MCF 10A (cell line): Measurements from ENCODE around the gene MTMR4. TPM values are rescaled to one million over a fixed set of nuclear protein-coding genes. Genes with fewer than 3 reads are reported as not detected.

Experiments
- BruUV-seq: library from RNA; stranded (reverse); fragments of 400-500 nt; replicated peaks from 2 replicates; lab custom pipeline; 2021; lab: Mats Ljungman, UMichigan
- CTCF ChIA-PET: fragments of 300-600 bp; sonication (Branson Sonifier 250); formaldehyde crosslinking; extraction: SDS; loops from one replicate; lab custom pipeline; 2021; ENCODE audit warnings: antibody characterized with exemption, inconsistent platforms; lab: Yijun Ruan, JAX
- POLR2A ChIA-PET: fragments of 300-600, 350-650 bp; sonication (Branson Sonifier 250); formaldehyde crosslinking; extraction: SDS; loops from one replicate; lab custom pipeline; 2020; ENCODE audit warnings: antibody characterized with exemption, inconsistent platforms; lab: Yijun Ruan, JAX
- DNase-seq: peaks from one replicate; pipeline ENCODE4 v3.0.0-alpha.2; 2018; ENCODE audit not compliant: unreplicated experiment
- H3K27ac Mint-ChIP-seq: one replicate; pipeline ENCODE4 v1.8.0; 2022; ENCODE audit warnings: mild to moderate bottlenecking, low read depth, mixed read lengths; ENCODE audit not compliant: unreplicated experiment
- H3K27me3 Mint-ChIP-seq: one replicate; pipeline ENCODE4 v1.8.0; 2022; ENCODE audit warnings: mixed read lengths; ENCODE audit not compliant: insufficient read depth, unreplicated experiment
- H3K36me3 Mint-ChIP-seq: one replicate; pipeline ENCODE4 v1.8.0; 2022; ENCODE audit warnings: mild to moderate bottlenecking, moderate library complexity, mixed read lengths; ENCODE audit not compliant: insufficient read depth, unreplicated experiment
- H3K4me1 Mint-ChIP-seq: one replicate; pipeline ENCODE4 v1.8.0; 2022; ENCODE audit warnings: mixed read lengths; ENCODE audit not compliant: insufficient read depth, unreplicated experiment
- H3K4me3 Mint-ChIP-seq: one replicate; pipeline ENCODE4 v1.8.0; 2022; ENCODE audit warnings: mild to moderate bottlenecking, moderate library complexity, mixed read lengths; ENCODE audit not compliant: unreplicated experiment
- H3K9me3 Mint-ChIP-seq: one replicate; pipeline ENCODE4 v1.8.0; 2022; ENCODE audit warnings: mixed read lengths; ENCODE audit not compliant: unreplicated experiment
- CTCF ChIP-seq: fragments of 200-600 bp; IDR thresholded peaks from one replicate; pipeline ENCODE4 v1.8.0; 2022; ENCODE audit warnings: antibody characterized with exemption, mild to moderate bottlenecking; ENCODE audit not compliant: unreplicated experiment
- intact Hi-C: fragments of 100-400 bp; cut with micrococcal nuclease; formaldehyde crosslinking; loops from 2 replicates; pipeline ENCODE4 v1.14.1; 2022
- total RNA-seq: library from RNA; stranded (reverse); gene quantifications from 2 replicates; pipeline ENCODE4 v1.2.3, GENCODE V29; 2022

Gene MTMR4
- total RNA-seq, 1 experiment from 2014 or later = 38.1 TPM

- Mint-ChIP-seq H3K36me3 (peaks cover 43% of the 10 kb centered on the region), H3K9me3 (no peaks in the 10 kb centered on the region), H3K4me1 (peaks cover 23% of the 10 kb centered on the region), H3K27me3 (no peaks in the 10 kb centered on the region), H3K27ac (peak overlapping the region; percentile 84), H3K4me3 (peak overlapping the region; percentile 81)
- TF ChIP-seq CTCF = no peak
- CTCF ChIA-PET = interaction anchor here (0.7 to 1.2 kb wide), 2 partner anchors 67 to 98 kb away, joined by 3 read pairs; no protein-coding TSS in a partner anchor
- BruUV-seq = no TSS peak
- intact Hi-C loops = no loop called here
- DNase-seq = no peak
- POLR2A ChIA-PET = interaction anchor here (0.8 to 4.0 kb wide), 4 partner anchors 97 to 295 kb away, joined by 3 to 35 read pairs (median 12); partner anchors contain the start of genes RNF43 and SUPT4H1
These were observed 1.0 kb downstream of the MTMR4 start for GRCh38 chr17:58513267-58513964.

GRCh38 chr17:58510075-58510474 lies 4.4 kb downstream of the MTMR4 start:
- BruUV-seq = no TSS peak
- Mint-ChIP-seq H3K27ac (no peak overlapping the region), H3K9me3 (no peaks in the 10 kb centered on the region), H3K36me3 (peaks cover 55% of the 10 kb centered on the region), H3K4me1 (peaks cover 15% of the 10 kb centered on the region), H3K4me3 (no peak overlapping the region), H3K27me3 (no peaks in the 10 kb centered on the region)
- ChIA-PET POLR2A (interaction anchor here (0.7 kb wide), 1 partner anchor 62 kb away, joined by 3 read pairs; no protein-coding TSS in a partner anchor), CTCF (interaction anchor here (0.6 kb wide), 1 partner anchor 1011 kb away, joined by 3 read pairs; no protein-coding TSS in a partner anchor)
- no peak for DNase-seq
- TF ChIP-seq CTCF = no peak
- intact Hi-C loops = no loop called here

GRCh38 chr17:58508341-58509067 lies 5.9 kb downstream of the MTMR4 start:
- no peaks in the 10 kb centered on the region for H3K27me3 Mint-ChIP-seq
- no peaks in the 10 kb centered on the region for H3K9me3 Mint-ChIP-seq
- ChIA-PET POLR2A (interaction anchor here (0.6 kb wide), 1 partner anchor 99 kb away, joined by 3 read pairs; no protein-coding TSS in a partner anchor), CTCF (interaction anchor here (0.7 kb wide), 1 partner anchor 362 kb away, joined by 3 read pairs; no protein-coding TSS in a partner anchor)
- H3K27ac Mint-ChIP-seq = peak overlapping the region; percentile 89
- H3K4me1 Mint-ChIP-seq = peaks cover 12% of the 10 kb centered on the region
- no peak for TF ChIP-seq CTCF
- H3K4me3 Mint-ChIP-seq = no peak overlapping the region
- DNase-seq = no peak
- intact Hi-C loops = no loop called here
- no TSS peak for BruUV-seq
- peaks cover 71% of the 10 kb centered on the region for H3K36me3 Mint-ChIP-seq

- ChIA-PET POLR2A (no interaction called here), CTCF (interaction anchor here (0.6 kb wide), 2 partner anchors 9 to 842 kb away, joined by 3 to 5 read pairs; no protein-coding TSS in a partner anchor)
- Mint-ChIP-seq H3K27ac (peak overlapping the region; percentile 89), H3K9me3 (no peaks in the 10 kb centered on the region), H3K4me1 (peaks cover 3% of the 10 kb centered on the region), H3K36me3 (peaks cover 75% of the 10 kb centered on the region), H3K4me3 (no peak overlapping the region), H3K27me3 (no peaks in the 10 kb centered on the region)
- no peak for TF ChIP-seq CTCF
- intact Hi-C loops = no loop called here
- DNase-seq = peak; percentile 92
- no TSS peak for BruUV-seq
These were observed 7.3 kb downstream of the MTMR4 start for GRCh38 chr17:58507123-58507634.
